Liver (tissue), 9 donors: ENCODE data around the gene IL1RAP. TPM values are rescaled to one million over a fixed set of nuclear protein-coding genes. Genes with fewer than 3 reads are reported as not detected.
A peak's percentile ranks its signal among the peaks of the same experiment; 100 is the strongest.

ENCODE experiments used
- DNase-seq: peaks from one replicate; pipeline ENCODE4 v3.0.0-alpha.2; 2017; ENCODE audit warnings: low spot score
- H3K27ac ChIP-seq, 2 donors: one replicate each; pipeline ENCODE4 v1.7.0; 2013; ENCODE audit warnings: inconsistent platforms in 2 of 2, low read length in 2 of 2, control low read depth in 1 of 2, low read depth in 1 of 2, mild to moderate bottlenecking in 1 of 2
- H3K27me3 ChIP-seq, 4 donors: one replicate each; pipeline versions ENCODE4 v1.6.1 to v1.7.0; 2013; ENCODE audit warnings: low read length in 3 of 4, inconsistent platforms in 1 of 4, mild to moderate bottlenecking in 1 of 4, moderate library complexity in 1 of 4; ENCODE audit not compliant: control insufficient read depth in 4 of 4, insufficient read depth in 4 of 4
- H3K36me3 ChIP-seq, 4 donors: one replicate each; pipeline versions ENCODE4 v1.6.1 to v1.7.0; 2013; ENCODE audit warnings: low read length in 3 of 4, mild to moderate bottlenecking in 3 of 4, low read depth in 1 of 4, moderate library complexity in 1 of 4; ENCODE audit not compliant: control insufficient read depth in 4 of 4, insufficient read depth in 3 of 4
- H3K4me1 ChIP-seq, 4 donors: one replicate each; pipeline versions ENCODE4 v1.6.1 to v1.7.0; 2013; ENCODE audit warnings: low read length in 3 of 4, mild to moderate bottlenecking in 3 of 4, moderate library complexity in 1 of 4; ENCODE audit not compliant: control insufficient read depth in 4 of 4, insufficient read depth in 4 of 4
- H3K4me3 ChIP-seq, 3 donors: one replicate each; pipeline versions ENCODE4 v1.6.1 to v1.7.0; 2013; ENCODE audit warnings: low read length in 3 of 3, control low read depth in 1 of 3, low read depth in 1 of 3, mild to moderate bottlenecking in 1 of 3
- H3K9ac ChIP-seq, 2 donors: one replicate each; pipeline ENCODE4 v1.7.0; 2013; ENCODE audit warnings: low read length in 2 of 2, mild to moderate bottlenecking in 2 of 2, moderate library complexity in 2 of 2, control low read depth in 1 of 2, low read depth in 1 of 2
- H3K9me3 ChIP-seq, 4 donors: one replicate each; pipeline versions ENCODE4 v1.6.1 to v1.7.0; 2013; ENCODE audit warnings: low read length in 3 of 4; ENCODE audit not compliant: control insufficient read depth in 4 of 4
- ATF3 ChIP-seq: IDR thresholded peaks from 2 replicates; pipeline ENCODE4 v1.6.1; 2016; ENCODE audit warnings: antibody characterized with exemption
- CTCF ChIP-seq: fragments of 150-350 bp; IDR thresholded peaks from 2 replicates; pipeline ENCODE4 v1.5.1; 2017; ENCODE audit warnings: improper control_type of control experiment, low read depth, low read length; ENCODE audit not compliant: missing input control
- EGR1 ChIP-seq, 2 donors: IDR thresholded peaks; 2 replicates each; pipeline ENCODE4 v1.6.1; 2016 to 2018; ENCODE audit warnings: antibody characterized with exemption in 2 of 2, low read depth in 2 of 2
- FOXA1 ChIP-seq: IDR thresholded peaks from 2 replicates; pipeline ENCODE4 v1.6.1; 2016; ENCODE audit warnings: antibody characterized with exemption
- FOXA2 ChIP-seq: IDR thresholded peaks from 2 replicates; pipeline ENCODE4 v1.6.1; 2016; ENCODE audit warnings: antibody characterized with exemption
- GABPA ChIP-seq, 2 donors: IDR thresholded peaks in 1 of 2; conservative IDR thresholded peaks in 1 of 2; 2 replicates each; pipeline ENCODE4 v1.6.1; 2016; ENCODE audit warnings: antibody characterized with exemption in 2 of 2, mild to moderate bottlenecking in 1 of 2, moderate library complexity in 1 of 2
- HNF4A ChIP-seq, 2 donors: conservative IDR thresholded peaks; 2 replicates each; pipeline ENCODE4 v1.6.1; 2016; ENCODE audit warnings: antibody characterized with exemption in 2 of 2, mild to moderate bottlenecking in 2 of 2
- HNF4G ChIP-seq: IDR thresholded peaks from 2 replicates; pipeline ENCODE4 v1.6.1; 2016; ENCODE audit warnings: antibody characterized with exemption
- JUND ChIP-seq, 2 donors: IDR thresholded peaks; 2 replicates each; pipeline ENCODE4 v1.6.1; 2016; ENCODE audit warnings: antibody characterized with exemption in 2 of 2
- MAX ChIP-seq: IDR thresholded peaks from 2 replicates; pipeline ENCODE4 v1.6.1; 2016; ENCODE audit warnings: antibody characterized with exemption
- NR2F2 ChIP-seq: IDR thresholded peaks from 2 replicates; pipeline ENCODE4 v1.6.1; 2016; ENCODE audit warnings: antibody characterized with exemption
- RAD21 ChIP-seq, 2 donors: IDR thresholded peaks; 2 replicates each; pipeline ENCODE4 v1.6.1; 2016; ENCODE audit warnings: antibody characterized with exemption in 2 of 2, mild to moderate bottlenecking in 2 of 2
- REST ChIP-seq: IDR thresholded peaks from 2 replicates; pipeline ENCODE4 v1.6.1; 2016; ENCODE audit warnings: antibody characterized with exemption, mild to moderate bottlenecking
- RXRA ChIP-seq, 2 donors: IDR thresholded peaks; 2 replicates each; pipeline ENCODE4 v1.6.1; 2017 to 2018; ENCODE audit warnings: antibody characterized with exemption in 2 of 2, mild to moderate bottlenecking in 1 of 2
- SP1 ChIP-seq: IDR thresholded peaks from 2 replicates; pipeline ENCODE4 v1.6.1; 2018; ENCODE audit warnings: antibody characterized with exemption, mild to moderate bottlenecking
- TAF1 ChIP-seq: conservative IDR thresholded peaks from 2 replicates; pipeline ENCODE4 v1.6.1; 2016; ENCODE audit warnings: antibody characterized with exemption, mild to moderate bottlenecking
- YY1 ChIP-seq: IDR thresholded peaks from 2 replicates; pipeline ENCODE4 v1.6.1; 2016; ENCODE audit warnings: antibody characterized with exemption, mild to moderate bottlenecking
- ZBTB33 ChIP-seq: IDR thresholded peaks from 2 replicates; pipeline ENCODE4 v1.6.1; 2016; ENCODE audit warnings: antibody characterized with exemption
- WGBS: extraction: QIAGEN DNeasy Blood & Tissue Kit; methylation state at CpG from one replicate; pipeline ENCODE4 v1.1.7; 2013; 5-methylcytosine and 5-hydroxymethylcytosine counted together
- polyA plus RNA-seq, 2 donors: library from polyadenylated mRNA; stranded (reverse) in 1 of 2; unstranded in 1 of 2; fragments of 200-250 nt in 1 of 2; fragments of >200 nt in 1 of 2; fragmentation: Nextera tagmentation in 1 of 2; extraction: Ambion mirVana in 1 of 2; gene quantifications; one replicate each; pipeline versions ENCODE4 v1.2.1 to v1.2.3, GENCODE V29; 2013 to 2015
- total RNA-seq, 2 donors: library from RNA; depleted of rRNA; stranded (reverse); fragments of >200 nt; gene quantifications; one replicate each; pipeline ENCODE4 v1.2.3, GENCODE V29; 2014
- donor health status: healthy.
- donor health status: healthy.
- donor health status: healthy.
- donor health status: healthy.
- donor health status: healthy.

IL1RAP gene
- total and polyA plus RNA-seq, 4 donors: 53.7 to 230 (median 71.6) TPM

GRCh38 chr3:190525634-190526033 is 11.7 kb downstream of the IL1RAP start:
- H3K27me3 ChIP-seq: no peaks in the 10 kb centered on the region
- H3K27ac ChIP-seq: no peak overlapping the region
- H3K4me3 ChIP-seq: no peak overlapping the region
- H3K36me3 ChIP-seq: peaks cover 3 to 9% (median 6%) of the 10 kb centered on the region in 4 donors
- H3K9me3 ChIP-seq: no peaks in the 10 kb centered on the region
- DNase-seq: no peak
- no peak overlapping the region for H3K9ac ChIP-seq
- TF ChIP-seq SP1 (no peak), GABPA (IDR thresholded peaks at IDR 0.05 in 1 of 2, conservative IDR thresholded peaks at IDR 0.05 in 1 of 2) (no peak), YY1 (no peak), ZBTB33 (no peak), ATF3 (no peak), JUND (IDR thresholded peaks at IDR 0.05) (no peak), HNF4A (conservative IDR thresholded peaks at IDR 0.05) (no peak)
- 83% methylated on average over 2 of the region's 2 CpGs for WGBS
- H3K4me1 ChIP-seq: peaks cover 6 to 36% (median 29%) of the 10 kb centered on the region in 4 donors

GRCh38 chr3:190526787-190527762 is 13.2 kb downstream of the IL1RAP start:
- TF ChIP-seq RXRA (IDR thresholded peaks at IDR 0.05): peak; percentile 75 to 82
- TF ChIP-seq ATF3: peak; percentile 42
- peak; percentile 75 for TF ChIP-seq MAX
- peak; percentile 61 for TF ChIP-seq YY1
- TF ChIP-seq HNF4A (conservative IDR thresholded peaks at IDR 0.05): peak; percentile 77 to 83
- TF ChIP-seq JUND (IDR thresholded peaks at IDR 0.05): peak; percentile 69 to 71
- TF ChIP-seq NR2F2: peak; percentile 35
- TF ChIP-seq RAD21 (IDR thresholded peaks at IDR 0.05): peak; percentile 47 to 58
- TF ChIP-seq HNF4G: peak; percentile 50
- TF ChIP-seq GABPA (IDR thresholded peaks at IDR 0.05 in 1 of 2, conservative IDR thresholded peaks at IDR 0.05 in 1 of 2): peak in 1 of 2 donors; percentile 46
- peak; percentile 51 for TF ChIP-seq FOXA2
- peak; percentile 58 for TF ChIP-seq TAF1
- no peak for TF ChIP-seq CTCF
- peak; percentile 61 for TF ChIP-seq SP1
- peak; percentile 51 for TF ChIP-seq ZBTB33
- TF ChIP-seq EGR1 (IDR thresholded peaks at IDR 0.05; ENCODE audit: low read depth in 2 of 2): no peak
- peak; percentile 9 for TF ChIP-seq REST
- peak; percentile 70 for TF ChIP-seq FOXA1
- Histone ChIP-seq H3K27ac (peak overlapping the region; percentile 21 to 33), H3K9me3 (no peaks in the 10 kb centered on the region), H3K4me3 (no peak overlapping the region), H3K36me3 (peaks cover 4 to 9% (median 6%) of the 10 kb centered on the region in 4 donors), H3K9ac (no peak overlapping the region), H3K4me1 (peaks cover 7 to 37% (median 28%) of the 10 kb centered on the region in 4 donors), H3K27me3 (no peaks in the 10 kb centered on the region)
- no peak for DNase-seq
- 46% methylated on average over 5 of the region's 5 CpGs for WGBS
